PC-9 (cell line): ENCODE results near the gene ELANE. TPM values are rescaled to one million over a fixed set of nuclear protein-coding genes. Genes with fewer than 3 reads are reported as not detected.

Experiments used
- BruUV-seq: library from RNA; stranded (reverse); fragments of 400-500 nt; replicated peaks from 2 replicates; lab custom pipeline; 2021; lab: Mats Ljungman, UMichigan
- CTCF ChIA-PET: fragments of 300-600 bp; sonication (Branson Sonifier 250); formaldehyde crosslinking; loops from one replicate; lab custom pipeline; 2022; ENCODE audit warnings: antibody characterized with exemption; lab: Charles Lee
- POLR2A ChIA-PET: fragments of 300-600 bp; sonication (Branson Sonifier 250); formaldehyde crosslinking; loops from one replicate; lab custom pipeline; 2022; ENCODE audit warnings: antibody characterized with exemption; ENCODE audit not compliant: unreplicated experiment; lab: Charles Lee
- DNase-seq, 2 experiments: peaks; one replicate each; pipeline versions ENCODE4 v3.0.0 to v3.0.0-alpha.2; 2015 to 2022; ENCODE audit warnings: mixed read lengths in 1 of 2
- H2AFZ ChIP-seq: fragments of 200-600 bp; sonication (generic); 2 replicates; pipeline ENCODE4 v1.8.1; 2017; ENCODE audit warnings: antibody characterized with exemption
- H3F3A ChIP-seq: fragments of 200-600 bp; sonication (generic); 2 replicates; pipeline ENCODE4 v1.8.1; 2017; ENCODE audit warnings: antibody characterized with exemption, mild to moderate bottlenecking, low read depth; ENCODE audit not compliant: insufficient read depth
- H3K27ac ChIP-seq: fragments of 200-600 bp; sonication (generic); 2 replicates; pipeline ENCODE4 v1.6.1; 2016; ENCODE audit warnings: mixed run types
- H3K27me3 ChIP-seq: fragments of 200-600 bp; sonication (generic); 2 replicates; pipeline ENCODE4 v1.6.1; 2016; ENCODE audit warnings: low read depth, mixed run types; ENCODE audit not compliant: insufficient read depth
- H3K36me3 ChIP-seq: fragments of 200-600 bp; sonication (generic); 2 replicates; pipeline ENCODE4 v1.6.1; 2016; ENCODE audit warnings: low read depth, mixed run types
- H3K4me1 ChIP-seq: fragments of 200-600 bp; sonication (generic); replicated peaks from 2 replicates; pipeline ENCODE4 v1.6.1; 2016; ENCODE audit warnings: mixed run types; ENCODE audit not compliant: insufficient read depth
- H3K4me2 ChIP-seq: fragments of 200-600 bp; sonication (generic); 2 replicates; pipeline ENCODE4 v1.6.1; 2017; ENCODE audit warnings: mixed run types
- H3K4me3 ChIP-seq: fragments of 200-600 bp; sonication (generic); 2 replicates; pipeline ENCODE4 v1.6.1; 2016; ENCODE audit warnings: mixed run types
- H3K79me2 ChIP-seq: fragments of 200-600 bp; sonication (generic); 2 replicates; pipeline ENCODE4 v1.6.1; 2017; ENCODE audit warnings: low read depth, mixed run types
- H3K9me2 ChIP-seq: fragments of 200-600 bp; sonication (generic); 2 replicates; pipeline ENCODE4 v1.8.1; 2017; ENCODE audit warnings: mild to moderate bottlenecking; ENCODE audit not compliant: insufficient read depth
- H3K9me3 ChIP-seq: fragments of 200-600 bp; sonication (generic); 2 replicates; pipeline ENCODE4 v1.8.1; 2016; ENCODE audit warnings: low read depth; ENCODE audit not compliant: insufficient read depth
- H4K20me1 ChIP-seq: fragments of 200-600 bp; sonication (generic); 2 replicates; pipeline ENCODE4 v1.8.1; 2017; ENCODE audit not compliant: insufficient read depth
- EZH2 ChIP-seq: fragments of 200-600 bp; sonication (generic); IDR thresholded peaks from 2 replicates; pipeline ENCODE4 v1.8.0; 2017; ENCODE audit warnings: antibody characterized with exemption, low read depth
- intact Hi-C: fragments of 100-400 bp; cut with micrococcal nuclease; formaldehyde crosslinking; loops from one replicate; pipeline ENCODE4 v1.10.0; 2022; ENCODE audit not compliant: unreplicated experiment
- total RNA-seq: library from RNA; stranded (reverse); gene quantifications from 2 replicates; pipeline ENCODE4 v1.2.3, GENCODE V29; 2021
- TF ChIP-seq, protein P1 (sequence below): fragments of 200-600 bp; sonication (generic); conservative IDR thresholded peaks from 2 replicates; pipeline ENCODE4 v1.6.1; 2017; ENCODE audit warnings: mixed run types, antibody characterized with exemption, mild to moderate bottlenecking, moderate library complexity

ELANE gene
- total RNA-seq, 1 experiment from 2014 or later: not detected

DNA sequence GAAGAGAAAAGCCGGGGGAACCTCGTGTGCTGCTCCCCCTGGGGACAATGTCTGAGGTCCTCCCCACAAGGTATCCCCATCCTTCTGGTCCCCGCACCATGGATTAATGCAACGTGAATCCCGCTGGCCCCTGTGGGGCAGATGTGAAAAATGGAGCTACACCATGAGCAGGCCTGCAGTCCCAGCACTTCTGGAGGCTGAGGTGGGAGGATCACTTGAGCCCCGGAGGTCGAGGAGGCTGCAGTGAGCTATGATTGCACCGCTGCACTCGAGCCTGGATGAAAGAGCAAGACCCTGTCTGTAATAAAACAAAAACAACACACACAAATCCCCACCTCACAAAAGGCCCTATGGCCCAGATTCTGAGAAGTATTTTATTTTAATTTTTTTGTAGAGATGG, 6.2 kb downstream of the ELANE start:
- no peak overlapping the region for H2AFZ ChIP-seq
- H3K27me3 ChIP-seq: no peaks in the 10 kb centered on the region
- no peaks in the 10 kb centered on the region for H4K20me1 ChIP-seq
- POLR2A ChIA-PET: no interaction called here
- no peaks in the 10 kb centered on the region for H3K9me2 ChIP-seq
- H3K79me2 ChIP-seq: no peaks in the 10 kb centered on the region
- no peak overlapping the region for H3K4me2 ChIP-seq
- intact Hi-C loops: loop anchor here (10.0 kb wide), 1 partner anchor 127 kb away; the partner anchor contains the start of gene WDR18
- CTCF ChIA-PET: interaction anchor here (0.7 kb wide), 1 partner anchor 304 kb away, joined by 5 read pairs; no protein-coding TSS in a partner anchor
- no peak for DNase-seq
- H3K27ac ChIP-seq: no peak overlapping the region
- TF ChIP-seq, protein P1, sequence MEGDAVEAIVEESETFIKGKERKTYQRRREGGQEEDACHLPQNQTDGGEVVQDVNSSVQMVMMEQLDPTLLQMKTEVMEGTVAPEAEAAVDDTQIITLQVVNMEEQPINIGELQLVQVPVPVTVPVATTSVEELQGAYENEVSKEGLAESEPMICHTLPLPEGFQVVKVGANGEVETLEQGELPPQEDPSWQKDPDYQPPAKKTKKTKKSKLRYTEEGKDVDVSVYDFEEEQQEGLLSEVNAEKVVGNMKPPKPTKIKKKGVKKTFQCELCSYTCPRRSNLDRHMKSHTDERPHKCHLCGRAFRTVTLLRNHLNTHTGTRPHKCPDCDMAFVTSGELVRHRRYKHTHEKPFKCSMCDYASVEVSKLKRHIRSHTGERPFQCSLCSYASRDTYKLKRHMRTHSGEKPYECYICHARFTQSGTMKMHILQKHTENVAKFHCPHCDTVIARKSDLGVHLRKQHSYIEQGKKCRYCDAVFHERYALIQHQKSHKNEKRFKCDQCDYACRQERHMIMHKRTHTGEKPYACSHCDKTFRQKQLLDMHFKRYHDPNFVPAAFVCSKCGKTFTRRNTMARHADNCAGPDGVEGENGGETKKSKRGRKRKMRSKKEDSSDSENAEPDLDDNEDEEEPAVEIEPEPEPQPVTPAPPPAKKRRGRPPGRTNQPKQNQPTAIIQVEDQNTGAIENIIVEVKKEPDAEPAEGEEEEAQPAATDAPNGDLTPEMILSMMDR: no peak
- TF ChIP-seq EZH2: no peak
- H3F3A ChIP-seq: peaks cover 27% of the 10 kb centered on the region
- BruUV-seq: no TSS peak
- H3K9me3 ChIP-seq: no peaks in the 10 kb centered on the region
- no peaks in the 10 kb centered on the region for H3K36me3 ChIP-seq
- H3K4me1 ChIP-seq: peaks cover 12% of the 10 kb centered on the region
- no peak overlapping the region for H3K4me3 ChIP-seq

DNA sequence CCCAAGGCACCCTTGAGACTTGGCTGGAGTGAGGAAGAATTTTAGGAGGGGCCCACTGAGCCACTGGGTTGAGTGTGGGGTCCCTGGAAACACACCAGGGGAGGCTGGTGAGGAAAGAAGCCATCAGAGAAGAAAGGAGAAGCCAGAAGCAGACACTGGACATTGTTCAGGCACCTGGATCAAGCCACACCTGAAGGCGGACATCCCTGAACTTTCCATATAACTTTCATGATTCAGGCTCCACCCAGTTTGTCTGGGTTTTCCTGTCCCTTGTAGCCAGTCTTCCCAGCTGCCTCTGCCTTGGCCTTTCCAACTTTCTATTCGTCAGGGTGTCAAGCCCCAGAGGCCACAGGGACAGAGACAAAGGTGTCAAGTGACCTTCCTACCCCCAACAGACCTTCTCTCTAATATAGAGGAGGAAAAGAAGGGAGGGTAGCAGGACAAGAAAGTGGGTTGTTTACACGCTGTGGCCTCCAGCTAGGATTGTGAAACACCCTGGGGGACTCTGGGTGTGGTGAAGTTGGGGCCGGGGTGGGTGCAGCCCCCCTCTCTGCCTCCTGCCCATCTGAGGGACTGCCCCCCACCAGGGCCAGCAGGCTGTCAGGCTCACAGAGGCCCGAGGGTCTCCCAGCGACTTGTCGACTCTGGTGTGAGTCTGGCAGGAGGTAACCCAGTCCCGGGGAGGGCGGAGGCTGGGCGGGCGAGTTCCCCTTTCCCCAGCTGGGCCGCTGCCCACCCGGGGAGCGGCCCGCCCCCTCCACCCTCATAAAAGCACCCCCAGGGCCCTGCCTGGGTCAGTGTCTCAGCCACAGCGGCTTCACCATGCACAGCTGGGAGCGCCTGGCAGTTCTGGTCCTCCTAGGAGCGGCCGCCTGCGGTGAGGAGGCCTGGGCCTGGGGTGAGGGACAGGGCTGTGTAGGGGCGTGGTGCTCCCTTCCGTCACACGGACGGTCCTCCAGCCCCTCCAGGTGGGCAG, 7.1 kb downstream of the ELANE start, which contains the start of gene CFD:
TSS of gene CFD (plus strand) at position 797 of the 976 bp plus-strand sequence. CDS start at position 823, 26 bp downstream.
- H3K4me2 ChIP-seq: peak within 1 kb of the TSS; percentile 46
- POLR2A ChIA-PET: no interaction called here

More for the DNA sequence above, 7.1 kb downstream of the ELANE start, which contains the start of gene CFD:
- no peak within 1 kb of the TSS for H2AFZ ChIP-seq
- no peaks in the 10 kb centered on the region for H3K9me3 ChIP-seq
- TF ChIP-seq EZH2: no peak
- TF ChIP-seq, protein P1: no peak
- no TSS peak for BruUV-seq
- peak within 1 kb of the TSS; percentile 28; the same call in 1 of the 2 replicates for H3K4me3 ChIP-seq
- H4K20me1 ChIP-seq: no peaks in the 10 kb centered on the region
- intact Hi-C loops: loop anchor here (10.0 kb wide), 1 partner anchor 126 kb away; the partner anchor contains the start of gene WDR18
- peaks cover 34% of the 10 kb centered on the region for H3F3A ChIP-seq
- H3K36me3 ChIP-seq: no peaks in the 10 kb centered on the region
- H3K27me3 ChIP-seq: no peaks in the 10 kb centered on the region
- no peaks in the 10 kb centered on the region for H3K9me2 ChIP-seq
- no peaks in the 10 kb centered on the region for H3K79me2 ChIP-seq
- DNase-seq: peak; percentile 55 to 83
- H3K27ac ChIP-seq: peak within 1 kb of the TSS; percentile 17; the same call in 1 of the 2 replicates
- CTCF ChIA-PET: interaction anchor here (0.6 to 0.7 kb wide), 3 partner anchors 11 to 304 kb away, joined by 3 to 5 read pairs (median 5); no protein-coding TSS in a partner anchor
- H3K4me1 ChIP-seq: peaks cover 12% of the 10 kb centered on the region
